Lung (tissue), 12 donors: ENCODE data around the gene BICDL1. TPM values are rescaled to one million over a fixed set of nuclear protein-coding genes. Genes with fewer than 3 reads are reported as not detected.

Experiments
- ATAC-seq: fragments of 200-7000 bp; cut with Tn5 transposase; one replicate; pipeline ENCODE4 v1.9.1; 2020; ENCODE audit warnings: moderate number of reproducible peaks; ENCODE audit not compliant: insufficient read depth, low FRiP score
- DNase-seq, 3 donors: peaks; one replicate each; pipeline ENCODE4 v3.0.0-alpha.2; 2013 to 2017
- H3K27ac ChIP-seq, 2 donors: one replicate each; pipeline ENCODE4 v1.5.1; 2013; ENCODE audit warnings: mild to moderate bottlenecking in 2 of 2, moderate library complexity in 2 of 2, control low read depth in 1 of 2, inconsistent platforms in 1 of 2, low read depth in 1 of 2, low read length in 1 of 2
- H3K27me3 ChIP-seq, 3 donors: one replicate each; pipeline ENCODE4 v1.5.1; 2013; ENCODE audit warnings: low read length in 2 of 3; ENCODE audit not compliant: control insufficient read depth in 3 of 3, insufficient read depth in 3 of 3
- H3K36me3 ChIP-seq, 4 donors: one replicate each; pipeline ENCODE4 v1.5.1; 2013; ENCODE audit warnings: low read length in 4 of 4, mild to moderate bottlenecking in 1 of 4, moderate library complexity in 1 of 4; ENCODE audit not compliant: control insufficient read depth in 4 of 4, insufficient read depth in 4 of 4
- H3K4me1 ChIP-seq, 5 donors: one replicate each; pipeline ENCODE4 v1.5.1; 2013; ENCODE audit warnings: low read length in 5 of 5, mild to moderate bottlenecking in 2 of 5, moderate library complexity in 1 of 5; ENCODE audit not compliant: control insufficient read depth in 5 of 5, insufficient read depth in 5 of 5
- H3K4me3 ChIP-seq: one replicate; pipeline ENCODE4 v1.5.1; 2013; ENCODE audit warnings: mild to moderate bottlenecking, control low read depth, moderate library complexity
- H3K9ac ChIP-seq, 2 donors: one replicate each; pipeline ENCODE4 v1.5.1; 2013; ENCODE audit warnings: low read length in 2 of 2, control low read depth in 1 of 2; ENCODE audit not compliant: insufficient read depth in 1 of 2
- H3K9me3 ChIP-seq, 4 donors: one replicate each; pipeline ENCODE4 v1.5.1; 2013; ENCODE audit warnings: low read length in 3 of 4, mild to moderate bottlenecking in 1 of 4, moderate library complexity in 1 of 4; ENCODE audit not compliant: control insufficient read depth in 4 of 4, insufficient read depth in 3 of 4
- CTCF ChIP-seq: IDR thresholded peaks from 2 replicates; pipeline ENCODE4 v1.5.1; 2012; ENCODE audit warnings: mild to moderate bottlenecking; ENCODE audit errors: control extremely low read depth, extremely low read depth
- WGBS, 2 donors: extraction: QIAGEN DNeasy Blood & Tissue Kit; methylation state at CpG; one replicate each; pipeline ENCODE4 v1.1.7; 2013; 5-methylcytosine and 5-hydroxymethylcytosine counted together
- polyA plus RNA-seq, 2 donors: library from polyadenylated mRNA; stranded (reverse); fragments of 200-250 nt; gene quantifications; one replicate each; pipeline ENCODE4 v1.2.1, GENCODE V29; 2013
- total RNA-seq, 2 donors: library from RNA; depleted of rRNA in 1 of 2; stranded (reverse); fragments of >200 nt in 1 of 2; gene quantifications; one replicate each; pipeline ENCODE4 v1.2.1, GENCODE V29; 2014 to 2021
- donor health status: control.
- donor health status: control.
- donor health status: Bipolar disorder and iron deficiency.
- donor health status: healthy.
- donor health status: DM: yes; HTN: yes; CAD: no.

BICDL1 gene
- total and polyA plus RNA-seq, 4 donors, result 5.2 to 23.7 (median 13.7) TPM

GRCh38 chr12:120032242-120032641 lies 43.2 kb downstream of the BICDL1 start:
- Histone ChIP-seq H3K27ac (no peak overlapping the region), H3K36me3 (no peaks in the 10 kb centered on the region), H3K27me3 (no peaks in the 10 kb centered on the region), H3K9ac (no peak overlapping the region), H3K9me3 (no peaks in the 10 kb centered on the region), H3K4me3 (no peak overlapping the region), H3K4me1 (no peaks in the 10 kb centered on the region)
- no peak for DNase-seq
- no peak for ATAC-seq
- no peak for TF ChIP-seq CTCF

GRCh38 chr12:120037851-120038250 lies 48.8 kb downstream of the BICDL1 start:
- DNase-seq (no peak), ATAC-seq (no peak)
- Histone ChIP-seq H3K4me1 (no peaks in the 10 kb centered on the region), H3K27ac (no peak overlapping the region), H3K36me3 (no peaks in the 10 kb centered on the region), H3K9me3 (no peaks in the 10 kb centered on the region), H3K27me3 (no peaks in the 10 kb centered on the region), H3K4me3 (no peak overlapping the region), H3K9ac (no peak overlapping the region)
- no peak for TF ChIP-seq CTCF
- WGBS, 2 donors, result 80 to 86% methylated on average over 2 of the region's 2 CpGs

DNA sequence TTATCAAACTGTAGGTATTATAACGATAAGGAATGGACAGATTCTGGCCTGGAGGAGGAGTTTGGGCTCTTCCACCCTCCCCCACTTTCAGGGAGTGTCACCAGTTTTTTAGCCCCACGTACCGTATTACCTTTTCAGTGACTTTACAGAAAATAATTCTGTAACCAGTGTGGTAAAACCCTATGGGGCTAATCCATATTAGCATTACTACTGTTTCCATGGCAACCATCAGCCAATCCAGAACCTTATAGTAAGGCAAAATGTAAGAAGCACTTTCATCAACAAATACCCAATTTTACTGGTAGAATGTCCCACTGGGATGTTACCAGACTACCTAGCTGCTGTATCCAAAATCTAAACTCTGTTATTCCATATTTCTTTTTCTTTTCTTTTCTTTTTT lies 50.7 kb downstream of the BICDL1 start:
- 81 to 84% methylated on average over 3 of the region's 3 CpGs for WGBS, 2 donors

More for the DNA sequence above, 50.7 kb downstream of the BICDL1 start:
- Histone ChIP-seq H3K36me3 (no peaks in the 10 kb centered on the region), H3K4me3 (no peak overlapping the region), H3K9ac (no peak overlapping the region), H3K27ac (no peak overlapping the region), H3K27me3 (no peaks in the 10 kb centered on the region), H3K4me1 (no peaks in the 10 kb centered on the region), H3K9me3 (no peaks in the 10 kb centered on the region)
- no peak for TF ChIP-seq CTCF
- ATAC-seq (no peak), DNase-seq (no peak)
